Activated CD8-positive, alpha-beta memory T cell treated with anti-CD3 and anti-CD28 coated beads, Interleukin-2, amount 50 U/mL, for 24 hours (primary cell): ENCODE data around the gene ASCL1.

Experiments
- DNase-seq: peaks from one replicate; pipeline ENCODE4 v3.0.0-alpha.2; 2020; ENCODE audit errors: extremely low read depth

The ASCL1 gene

GRCh38 chr12:102977945-102978706 is 20.7 kb downstream of the ASCL1 start:
- DNase-seq: no peak

- no peak for DNase-seq
Measured at GRCh38 chr12:102980350-102980749, 22.9 kb downstream of the ASCL1 start.

- DNase-seq: no peak
Measured at GRCh38 chr12:102990419-102990818, 32.9 kb downstream of the ASCL1 start.

GRCh38 chr12:102992297-102992696 is 34.8 kb downstream of the ASCL1 start:
- DNase-seq: no peak

- DNase-seq: no peak
Measured at GRCh38 chr12:102992720-102993119, 35.2 kb downstream of the ASCL1 start.

GRCh38 chr12:102993537-102993936 is 36.1 kb downstream of the ASCL1 start:
- DNase-seq: no peak

GRCh38 chr12:102995372-102995771 is 37.9 kb downstream of the ASCL1 start:
- DNase-seq: no peak
